Testis (tissue), 2 donors: ENCODE data around the gene PER1.

ENCODE experiments used
- POLR2A ChIP-seq: fragments of 450-650 bp; IDR thresholded peaks from one replicate; pipeline ENCODE4 v1.6.1; 2017; ENCODE audit warnings: antibody characterized with exemption, mild to moderate bottlenecking, moderate library complexity
- TF ChIP-seq, protein P1 (sequence below), 3 experiments: fragments of 450-650 bp in 2 of 3; fragments of 200-600 bp in 1 of 3; sonication (generic) in 1 of 3; IDR thresholded peaks; one replicate each; pipeline ENCODE4 v1.5.1; 2016 to 2019; ENCODE audit warnings: antibody characterized with exemption in 3 of 3, mild to moderate bottlenecking in 2 of 3, moderate library complexity in 1 of 3

DNA sequence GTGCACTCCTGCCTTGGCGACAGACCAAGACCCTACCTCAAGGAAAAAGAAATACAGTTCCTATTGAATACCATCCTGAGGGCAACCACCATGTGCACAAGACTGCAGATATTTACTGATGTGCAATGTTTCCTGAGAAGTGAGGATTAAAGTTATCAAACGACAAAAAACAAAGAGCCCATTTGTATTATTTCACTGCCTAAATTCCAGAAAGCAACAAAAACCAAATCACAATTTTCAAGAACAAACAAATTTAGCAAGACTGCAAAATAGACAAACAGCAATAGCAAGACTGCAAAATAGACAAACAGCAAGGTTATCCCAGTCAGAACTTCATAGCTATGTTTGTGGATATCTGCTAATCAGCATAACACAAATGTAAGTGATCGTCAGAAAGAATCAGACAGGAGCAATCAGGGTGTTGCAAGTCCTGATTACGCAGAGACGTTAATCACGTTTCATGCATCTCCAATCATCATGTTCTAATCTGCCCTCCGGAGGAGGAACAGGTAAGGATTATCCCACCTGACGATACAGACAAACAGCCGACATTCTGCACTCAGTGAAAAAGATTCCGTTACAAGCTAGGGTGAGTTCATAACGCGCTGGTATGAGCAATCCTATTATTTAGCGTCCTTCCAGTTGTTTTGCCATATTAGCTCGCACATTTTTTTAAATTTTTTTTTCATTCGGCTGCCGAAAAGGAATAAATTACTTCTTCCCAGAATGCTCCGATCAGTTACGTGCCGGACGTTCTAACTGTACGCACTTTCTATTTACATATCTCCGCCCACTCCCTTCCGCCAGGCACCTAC, 21.1 kb upstream of the PER1 start:
- TF ChIP-seq POLR2A: peak; percentile 90
- TF ChIP-seq, protein P1, sequence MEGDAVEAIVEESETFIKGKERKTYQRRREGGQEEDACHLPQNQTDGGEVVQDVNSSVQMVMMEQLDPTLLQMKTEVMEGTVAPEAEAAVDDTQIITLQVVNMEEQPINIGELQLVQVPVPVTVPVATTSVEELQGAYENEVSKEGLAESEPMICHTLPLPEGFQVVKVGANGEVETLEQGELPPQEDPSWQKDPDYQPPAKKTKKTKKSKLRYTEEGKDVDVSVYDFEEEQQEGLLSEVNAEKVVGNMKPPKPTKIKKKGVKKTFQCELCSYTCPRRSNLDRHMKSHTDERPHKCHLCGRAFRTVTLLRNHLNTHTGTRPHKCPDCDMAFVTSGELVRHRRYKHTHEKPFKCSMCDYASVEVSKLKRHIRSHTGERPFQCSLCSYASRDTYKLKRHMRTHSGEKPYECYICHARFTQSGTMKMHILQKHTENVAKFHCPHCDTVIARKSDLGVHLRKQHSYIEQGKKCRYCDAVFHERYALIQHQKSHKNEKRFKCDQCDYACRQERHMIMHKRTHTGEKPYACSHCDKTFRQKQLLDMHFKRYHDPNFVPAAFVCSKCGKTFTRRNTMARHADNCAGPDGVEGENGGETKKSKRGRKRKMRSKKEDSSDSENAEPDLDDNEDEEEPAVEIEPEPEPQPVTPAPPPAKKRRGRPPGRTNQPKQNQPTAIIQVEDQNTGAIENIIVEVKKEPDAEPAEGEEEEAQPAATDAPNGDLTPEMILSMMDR (IDR thresholded peaks at IDR 0.05): no peak
